BJ (cell line): ENCODE data around the gene ADAMTS7. TPM values are rescaled to one million over a fixed set of nuclear protein-coding genes. Genes with fewer than 3 reads are reported as not detected.
"Not testable (repeated sequence)": the region's sequence is repeated elsewhere in the genome, so short reads cannot be mapped to it uniquely, and the experiment has no call there.

Source experiments
- CTCF ChIA-PET: fragments of 350-600 bp; formaldehyde crosslinking; extraction: SDS; loops from one replicate; lab custom pipeline; 2021; ENCODE audit warnings: antibody characterized with exemption, inconsistent platforms; lab: Yijun Ruan, JAX
- POLR2A ChIA-PET: fragments of 300-600 bp; sonication (Branson Sonifier 250); formaldehyde crosslinking; extraction: SDS; loops from one replicate; lab custom pipeline; 2021; ENCODE audit warnings: antibody characterized with exemption; lab: Charles Lee
- DNase-seq: peaks from one replicate; pipeline ENCODE4 v3.0.0-alpha.2; 2011; ENCODE audit warnings: low read depth
- H3K27me3 ChIP-seq: 2 replicates; pipeline ENCODE4 v1.6.0; 2011; ENCODE audit warnings: low read length; ENCODE audit not compliant: control insufficient read depth, insufficient read depth
- H3K36me3 ChIP-seq: 2 replicates; pipeline ENCODE4 v1.5.1; 2011; ENCODE audit warnings: low read length; ENCODE audit not compliant: control insufficient read depth, insufficient read depth
- H3K4me3 ChIP-seq: 2 replicates; pipeline ENCODE4 v1.5.1; 2011; ENCODE audit warnings: low read depth, mild to moderate bottlenecking, control low read depth, low read length
- CTCF ChIP-seq: IDR thresholded peaks from 2 replicates; pipeline ENCODE4 v1.5.1; 2011; ENCODE audit warnings: low read depth, mild to moderate bottlenecking, control low read depth, inconsistent platforms, low read length, moderate library complexity; ENCODE audit not compliant: insufficient read depth
- polyA plus RNA-seq: library from polyadenylated mRNA; depleted of rRNA; stranded (reverse); fragments of >200 nt; gene quantifications from 2 replicates; pipeline ENCODE4 v1.2.3, GENCODE V29; 2011

Gene ADAMTS7
- polyA plus RNA-seq, 1 experiment = 9.6 TPM

GRCh38 chr15:78778422-78778821 lies 32.8 kb downstream of the ADAMTS7 start:
- POLR2A ChIA-PET = no interaction called here
- DNase-seq = no peak
- no peaks in the 10 kb centered on the region for H3K36me3 ChIP-seq
- no peak overlapping the region for H3K4me3 ChIP-seq
- CTCF ChIA-PET = no interaction called here
- no peaks in the 10 kb centered on the region for H3K27me3 ChIP-seq
- TF ChIP-seq CTCF = no peak

DNA sequence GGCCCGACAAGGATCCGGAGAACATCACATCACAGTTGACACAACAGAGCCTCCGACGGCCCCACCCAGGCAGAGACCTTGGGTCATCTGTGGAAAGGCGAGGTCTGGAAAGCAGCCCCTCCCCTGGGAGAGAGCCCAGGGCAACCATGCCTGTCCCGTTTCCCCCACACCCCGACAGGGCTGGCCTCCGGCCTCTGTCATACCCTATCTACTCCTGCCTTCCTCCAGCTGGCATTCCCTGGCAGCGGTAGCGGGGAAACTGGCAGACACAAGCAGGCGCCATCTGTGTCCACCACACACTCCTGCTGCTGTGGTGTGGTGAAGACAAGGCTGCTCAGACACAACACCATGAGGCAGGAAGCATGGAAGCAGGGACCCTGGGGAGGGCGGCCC lies 33.3 kb downstream of the ADAMTS7 start:
- POLR2A ChIA-PET, H3K27me3 ChIP-seq, H3K36me3 ChIP-seq, H3K4me3 ChIP-seq, DNase-seq, CTCF ChIA-PET: not testable (repeated sequence)

DNA sequence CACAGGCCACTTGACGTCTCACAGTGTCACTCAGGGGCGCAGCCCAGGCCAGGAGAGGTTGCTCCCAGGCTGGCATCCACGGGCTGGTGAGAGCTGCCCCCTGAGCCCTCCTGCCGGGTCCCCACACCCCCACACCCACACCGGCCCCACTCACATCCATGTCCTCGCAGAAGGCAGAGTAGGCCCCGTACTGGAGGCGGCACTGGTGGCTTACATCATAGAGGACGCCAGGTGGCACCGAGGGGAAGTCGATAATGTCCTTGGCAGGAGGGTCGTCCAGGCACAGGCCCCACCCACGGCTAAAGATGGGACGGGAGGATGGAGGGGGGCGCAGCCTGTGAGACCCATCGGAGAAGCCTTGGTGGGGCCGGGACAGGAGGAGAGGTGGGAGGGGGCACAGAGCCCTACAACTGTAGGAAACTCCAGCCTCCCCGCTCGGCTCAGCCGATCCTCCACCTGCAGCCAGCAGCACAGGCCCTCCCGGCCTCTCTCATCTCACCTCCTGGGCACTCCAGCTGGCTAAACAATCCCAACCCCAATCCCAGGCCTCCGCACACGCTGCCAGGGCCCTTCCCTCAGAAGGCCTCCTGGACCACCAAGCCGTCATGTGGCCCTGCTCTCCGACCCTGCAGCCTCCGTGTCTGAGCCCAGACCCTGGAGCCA lies 33.8 kb downstream of the ADAMTS7 start:
- H3K27me3 ChIP-seq, CTCF ChIA-PET, H3K36me3 ChIP-seq, H3K4me3 ChIP-seq, DNase-seq, POLR2A ChIA-PET: not testable (repeated sequence)

DNA sequence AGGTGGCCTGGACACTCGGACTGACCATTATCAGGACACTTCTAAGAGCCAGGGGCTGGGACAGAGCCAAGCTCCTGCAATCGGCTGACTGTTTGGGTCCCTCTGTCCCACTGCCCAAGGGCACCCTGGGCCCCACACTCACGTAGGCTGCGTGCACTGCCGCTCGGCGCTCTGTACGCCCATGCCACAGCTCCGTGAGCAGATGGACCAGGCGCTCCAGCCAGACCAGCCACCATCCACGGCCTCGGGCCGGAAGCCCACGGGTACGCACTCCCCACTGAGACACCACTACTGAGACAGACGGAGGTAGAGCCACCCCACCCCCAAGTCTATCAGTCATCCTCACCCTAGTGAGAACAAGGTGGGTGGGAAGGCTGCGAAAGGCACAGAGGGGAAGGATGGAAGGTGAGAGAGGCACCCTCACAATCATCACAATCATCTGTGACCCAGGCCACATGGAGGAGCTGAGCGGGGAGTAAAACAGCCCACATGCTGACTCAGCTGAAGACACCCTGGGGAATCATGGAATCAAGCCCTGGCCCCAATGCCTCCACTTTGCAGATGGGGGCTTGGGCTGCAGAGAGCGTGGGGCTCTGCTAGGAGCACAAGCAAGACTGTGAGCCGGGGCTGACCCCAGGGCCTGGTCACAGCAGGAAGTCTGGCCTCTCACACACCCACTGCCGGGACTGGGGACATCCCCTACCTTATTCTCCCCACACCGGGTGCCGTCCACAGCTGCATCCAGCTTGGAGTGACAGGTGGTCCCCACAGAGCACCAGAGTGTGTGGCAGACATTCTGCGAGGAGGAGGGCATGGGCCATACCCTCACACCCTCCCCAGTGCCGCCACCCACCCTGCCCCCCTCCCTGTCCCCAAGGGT lies 35.0 kb downstream of the ADAMTS7 start:
- DNase-seq, H3K4me3 ChIP-seq, POLR2A ChIA-PET, H3K36me3 ChIP-seq, H3K27me3 ChIP-seq: not testable (repeated sequence)
- CTCF ChIA-PET = interaction anchor here (0.9 kb wide), 1 partner anchor 11 kb away, joined by 3 read pairs; no protein-coding TSS in a partner anchor

GRCh38 chr15:78775472-78775871 lies 35.8 kb downstream of the ADAMTS7 start:
- H3K36me3 ChIP-seq = no peaks in the 10 kb centered on the region

GRCh38 chr15:78774451-78774990 lies 36.7 kb downstream of the ADAMTS7 start:
- H3K27me3 ChIP-seq, DNase-seq, H3K4me3 ChIP-seq, H3K36me3 ChIP-seq, POLR2A ChIA-PET: not testable (repeated sequence)
- CTCF ChIA-PET = interaction anchor here (1.1 kb wide), 1 partner anchor 8 kb away, joined by 4 read pairs; no protein-coding TSS in a partner anchor

More at GRCh38 chr15:78775472-78775871, 35.8 kb downstream of the ADAMTS7 start:
- CTCF ChIA-PET = interaction anchor here (0.9 to 1.1 kb wide), 2 partner anchors 7 to 11 kb away, joined by 3 to 4 read pairs; no protein-coding TSS in a partner anchor
- POLR2A ChIA-PET = no interaction called here
- DNase-seq = no peak
- no peak overlapping the region for H3K4me3 ChIP-seq
- TF ChIP-seq CTCF = no peak
- H3K27me3 ChIP-seq = no peaks in the 10 kb centered on the region

GRCh38 chr15:78773765-78774450 lies 37.4 kb downstream of the ADAMTS7 start:
- H3K4me3 ChIP-seq, POLR2A ChIA-PET, DNase-seq, H3K36me3 ChIP-seq, H3K27me3 ChIP-seq: not testable (repeated sequence)
- CTCF ChIA-PET = interaction anchor here (1.1 kb wide), 1 partner anchor 9 kb away, joined by 4 read pairs; no protein-coding TSS in a partner anchor
